ENCODE measurements around the gene TMPRSS6. TPM values are rescaled to one million over a fixed set of nuclear protein-coding genes. Genes with fewer than 3 reads are reported as not detected.

The TMPRSS6 gene
- total and polyA plus RNA-seq, 2 of the 13 experiments (the other 11 are each of a cell fraction or from before 2014, with no cell fraction given) = 4.2 to 4.8 TPM

- Histone ChIP-seq H2AFZ (ENCODE audit: low read length) (no peak overlapping the region), H3K9me3 (ENCODE audit: low read length) (no peaks in the 10 kb centered on the region), H3K4me1 (ENCODE audit: insufficient read depth, low read length) (peaks cover 7% of the 10 kb centered on the region; the same call in 1 of the 2 replicates), H3K79me2 (ENCODE audit: insufficient read depth, low read length) (no peaks in the 10 kb centered on the region), H3K27ac (ENCODE audit: extremely low read length, insufficient read depth, low read length) (no peak overlapping the region), H3K9ac (ENCODE audit: insufficient read depth, low read depth, low read length) (no peak overlapping the region), H3K4me3 (replicated peaks in 1 of 3; ENCODE audit: insufficient read depth in 1 of 3, low read depth in 2 of 3, low read length in 3 of 3) (no peak overlapping the region), H4K20me1 (ENCODE audit: insufficient read depth, low read length) (no peaks in the 10 kb centered on the region), H3K36me3 (replicated peaks in 1 of 2; ENCODE audit: control insufficient read depth in 1 of 2, insufficient read depth in 2 of 2, low read length in 2 of 2) (no peaks in the 10 kb centered on the region), H3K27me3 (ENCODE audit: control insufficient read depth in 1 of 2, insufficient read depth in 2 of 2, low read length in 2 of 2) (peaks cover 1 to 29% of the 10 kb centered on the region in 2 experiments; a peak in 4 of 5 replicates), H3K4me2 (ENCODE audit: low read depth, low read length) (no peak overlapping the region)
- intact Hi-C loops (cut with micrococcal nuclease; ENCODE audit: unreplicated experiment) = no loop called here
- in situ Hi-C loops (cut with HindIII; ENCODE audit: extremely low pct_ligation_motif_present, low pct_unique_long_range_greater_than_20kb) = no loop called here
- ATAC-seq = no peak
- BruUV-seq (replicated peaks) = no TSS peak
- no peak for DNase-seq (ENCODE audit: low spot score)
- TF ChIP-seq UBTF (CRISPR knock-in tag; IDR thresholded peaks at IDR 0.05) (no peak), ZNF264 (CRISPR knock-in tag; IDR thresholded peaks at IDR 0.05) (no peak), ZBTB49 (CRISPR knock-in tag; IDR thresholded peaks at IDR 0.05; ENCODE audit: borderline replicate concordance) (no peak)
- TF ChIP-seq, protein P1, sequence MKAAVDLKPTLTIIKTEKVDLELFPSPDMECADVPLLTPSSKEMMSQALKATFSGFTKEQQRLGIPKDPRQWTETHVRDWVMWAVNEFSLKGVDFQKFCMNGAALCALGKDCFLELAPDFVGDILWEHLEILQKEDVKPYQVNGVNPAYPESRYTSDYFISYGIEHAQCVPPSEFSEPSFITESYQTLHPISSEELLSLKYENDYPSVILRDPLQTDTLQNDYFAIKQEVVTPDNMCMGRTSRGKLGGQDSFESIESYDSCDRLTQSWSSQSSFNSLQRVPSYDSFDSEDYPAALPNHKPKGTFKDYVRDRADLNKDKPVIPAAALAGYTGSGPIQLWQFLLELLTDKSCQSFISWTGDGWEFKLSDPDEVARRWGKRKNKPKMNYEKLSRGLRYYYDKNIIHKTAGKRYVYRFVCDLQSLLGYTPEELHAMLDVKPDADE (CRISPR knock-in tag; IDR thresholded peaks at IDR 0.05) = no peak
- TF ChIP-seq, protein P2, sequence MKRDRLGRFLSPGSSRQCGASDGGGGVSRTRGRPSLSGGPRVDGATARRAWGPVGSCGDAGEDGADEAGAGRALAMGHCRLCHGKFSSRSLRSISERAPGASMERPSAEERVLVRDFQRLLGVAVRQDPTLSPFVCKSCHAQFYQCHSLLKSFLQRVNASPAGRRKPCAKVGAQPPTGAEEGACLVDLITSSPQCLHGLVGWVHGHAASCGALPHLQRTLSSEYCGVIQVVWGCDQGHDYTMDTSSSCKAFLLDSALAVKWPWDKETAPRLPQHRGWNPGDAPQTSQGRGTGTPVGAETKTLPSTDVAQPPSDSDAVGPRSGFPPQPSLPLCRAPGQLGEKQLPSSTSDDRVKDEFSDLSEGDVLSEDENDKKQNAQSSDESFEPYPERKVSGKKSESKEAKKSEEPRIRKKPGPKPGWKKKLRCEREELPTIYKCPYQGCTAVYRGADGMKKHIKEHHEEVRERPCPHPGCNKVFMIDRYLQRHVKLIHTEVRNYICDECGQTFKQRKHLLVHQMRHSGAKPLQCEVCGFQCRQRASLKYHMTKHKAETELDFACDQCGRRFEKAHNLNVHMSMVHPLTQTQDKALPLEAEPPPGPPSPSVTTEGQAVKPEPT (CRISPR knock-in tag; IDR thresholded peaks at IDR 0.05; ENCODE audit: low read depth) = no peak
- ChIA-PET POLR2A (no interaction called here), CTCF (ENCODE audit: low intra/inter-chr PET ratio, low total read pairs) (no interaction called here)
- FAIRE-seq = no peak
- 37% methylated on average over 12 of the region's 14 CpGs for WGBS (ENCODE audit: low lambda C conversion rate)
These were observed 17.9 kb upstream of the TMPRSS6 start for GRCh38 chr22:37127350-37127878.
